AG08396 (cell line): Measurements from ENCODE around the gene APOBEC3B.
"Not testable (repeated sequence)": the region's sequence is repeated elsewhere in the genome, so short reads cannot be mapped to it uniquely, and the experiment has no call there.

ENCODE experiments used
- DNase-seq: peaks from one replicate; pipeline ENCODE4 v3.0.0; 2012; ENCODE audit warnings: low spot score, mixed read lengths

The APOBEC3B gene

DNA sequence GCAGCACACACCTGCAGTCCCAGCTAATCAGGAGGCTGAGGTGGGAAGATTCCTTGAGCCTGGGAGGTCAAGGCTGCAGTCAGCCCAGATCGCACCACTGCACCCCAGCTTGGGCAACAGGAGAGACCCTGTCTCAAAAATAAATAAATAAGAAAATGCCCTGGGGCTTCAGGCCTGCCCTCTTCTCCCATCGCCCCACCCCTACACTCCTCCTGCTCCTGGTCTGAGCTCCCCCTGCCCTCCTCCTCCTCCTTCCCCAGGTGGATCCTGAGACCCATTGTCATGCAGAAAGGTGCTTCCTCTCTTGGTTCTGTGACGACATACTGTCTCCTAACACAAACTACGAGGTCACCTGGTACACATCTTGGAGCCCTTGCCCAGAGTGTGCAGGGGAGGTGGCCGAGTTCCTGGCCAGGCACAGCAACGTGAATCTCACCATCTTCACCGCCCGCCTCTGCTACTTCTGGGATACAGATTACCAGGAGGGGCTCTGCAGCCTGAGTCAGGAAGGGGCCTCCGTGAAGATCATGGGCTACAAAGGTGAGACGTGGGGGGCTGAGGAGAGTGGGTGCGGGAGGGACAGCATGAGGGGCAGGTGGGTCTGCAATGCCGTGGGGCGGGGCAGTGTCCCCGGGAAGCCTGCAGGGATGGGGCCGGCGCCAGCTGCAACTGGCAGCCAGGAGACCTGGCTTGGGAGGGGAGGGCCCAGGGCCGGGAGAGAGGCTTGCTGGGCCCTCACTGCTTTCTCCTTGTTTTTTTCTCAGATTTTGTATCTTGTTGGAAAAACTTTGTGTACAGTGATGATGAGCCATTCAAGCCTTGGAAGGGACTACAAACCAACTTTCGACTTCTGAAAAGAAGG lies 49.5 kb downstream of the APOBEC3B start:
- DNase-seq = not testable (repeated sequence)

DNA sequence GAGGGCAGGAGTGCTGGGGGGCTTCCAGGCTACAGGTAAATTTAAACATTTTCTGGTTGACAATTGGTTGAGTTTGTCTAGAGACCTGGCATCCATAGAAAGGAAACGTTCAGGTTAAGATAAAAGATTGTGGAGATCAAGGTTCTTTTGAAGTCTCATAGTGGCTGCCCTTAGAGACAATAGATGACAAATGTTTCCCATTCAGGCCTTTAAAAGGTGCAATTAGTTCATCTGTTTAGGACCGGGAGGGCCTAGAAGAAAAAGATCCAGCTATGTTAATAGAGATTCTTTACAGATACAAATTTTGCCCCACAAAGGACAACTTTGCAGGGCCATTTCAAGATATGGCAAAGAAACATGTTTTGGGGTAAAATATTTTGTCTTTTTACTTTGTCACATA lies 54.9 kb downstream of the APOBEC3B start:
- not testable (repeated sequence) for DNase-seq

DNA sequence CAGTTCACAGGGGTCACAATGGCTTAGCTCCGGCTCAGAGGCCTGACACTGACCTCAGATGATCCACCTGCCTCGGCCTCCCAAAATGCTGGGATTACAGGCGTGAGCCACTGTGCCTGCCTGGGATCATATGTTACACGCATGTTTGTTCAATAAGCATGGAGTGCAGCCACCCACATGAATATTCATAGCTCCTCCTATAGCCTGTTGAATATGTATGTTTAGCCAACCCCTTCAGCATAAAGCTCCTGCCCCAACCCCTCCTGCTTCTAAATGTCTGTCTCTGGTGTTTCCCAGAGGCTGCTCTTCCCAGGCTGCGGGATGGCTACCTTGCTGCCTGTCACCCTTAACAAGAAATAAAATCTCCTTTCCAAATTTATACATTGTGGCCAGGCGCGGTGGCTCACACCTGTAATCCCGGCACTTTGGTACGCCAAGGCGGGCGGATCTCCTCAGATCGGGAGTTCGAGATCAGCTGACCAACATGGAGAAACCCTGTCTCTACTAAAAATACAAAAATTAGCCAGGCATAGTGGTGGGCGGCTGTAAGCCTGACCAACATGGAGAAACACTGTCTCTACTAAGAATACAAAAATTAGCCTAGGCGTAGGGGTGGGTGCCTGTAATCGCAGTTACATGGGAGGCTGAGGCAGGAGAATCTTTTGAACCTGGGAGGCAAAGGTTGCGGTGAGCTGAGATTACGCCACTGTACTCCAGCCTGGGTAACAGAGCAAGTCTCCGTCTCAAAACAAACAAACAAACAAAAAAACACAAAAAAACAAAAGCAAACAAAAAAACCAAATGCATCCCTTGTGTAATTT lies 57.4 kb downstream of the APOBEC3B start:
- DNase-seq = no peak

DNA sequence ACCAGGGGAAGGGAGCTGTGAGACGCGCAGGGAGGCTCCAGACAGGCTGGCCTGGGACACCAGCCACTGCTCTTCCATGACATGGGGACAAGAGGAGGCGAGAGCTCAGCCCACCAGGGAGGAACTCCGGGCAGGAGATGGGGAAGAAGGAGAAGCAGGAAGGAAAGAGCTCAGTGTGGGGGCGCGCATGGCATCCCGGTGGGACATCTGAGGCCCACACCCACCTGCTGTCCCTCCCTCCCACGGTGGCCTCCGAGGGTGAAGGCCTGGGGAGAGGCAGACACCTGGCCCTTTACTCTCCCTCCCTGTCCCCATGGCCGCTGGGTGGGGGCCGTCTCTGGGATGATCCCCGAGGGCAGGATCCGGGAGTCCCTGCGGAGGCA lies 58.0 kb downstream of the APOBEC3B start:
- DNase-seq = not testable (repeated sequence)

DNA sequence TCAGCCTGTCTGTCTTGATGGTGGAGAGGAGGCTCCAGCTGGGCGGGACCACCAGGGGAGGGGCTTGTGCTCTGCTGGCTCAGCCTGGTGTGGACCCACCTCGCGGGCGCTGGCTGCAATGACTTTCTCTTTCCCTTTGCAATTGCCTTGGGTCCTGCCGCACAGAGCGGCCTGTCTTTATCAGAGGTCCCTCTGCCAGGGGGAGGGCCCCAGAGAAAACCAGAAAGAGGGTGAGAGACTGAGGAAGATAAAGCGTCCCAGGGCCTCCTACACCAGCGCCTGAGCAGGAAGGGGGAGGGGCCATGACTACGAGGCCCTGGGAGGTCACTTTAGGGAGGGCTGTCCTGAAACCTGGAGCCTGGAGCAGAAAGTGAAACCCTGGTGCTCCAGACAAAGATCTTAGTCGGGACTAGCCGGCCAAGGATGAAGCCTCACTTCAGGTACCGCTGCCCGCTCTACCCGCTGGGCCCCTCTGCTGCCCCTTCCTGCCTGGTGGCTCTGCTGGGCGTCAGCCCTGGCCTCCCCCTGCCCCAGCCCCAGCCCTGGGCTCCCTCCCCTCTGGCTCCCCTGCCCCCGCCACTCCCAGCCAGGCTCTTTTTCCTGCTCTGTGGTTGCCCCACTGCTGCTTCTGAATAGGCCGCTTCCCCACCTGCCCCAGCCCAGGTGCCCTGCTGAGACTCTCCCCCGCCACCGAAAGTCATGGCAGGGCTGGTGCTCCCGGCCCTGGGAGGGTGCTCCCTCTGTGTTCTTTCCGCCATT lies 58.6 kb downstream of the APOBEC3B start, which contains the start of gene APOBEC3F:
Gene APOBEC3F (plus strand): TSS at position 327 of the 759 bp plus-strand sequence. CDS start 97 bp downstream, at position 424.
- DNase-seq = not testable (repeated sequence)

DNA sequence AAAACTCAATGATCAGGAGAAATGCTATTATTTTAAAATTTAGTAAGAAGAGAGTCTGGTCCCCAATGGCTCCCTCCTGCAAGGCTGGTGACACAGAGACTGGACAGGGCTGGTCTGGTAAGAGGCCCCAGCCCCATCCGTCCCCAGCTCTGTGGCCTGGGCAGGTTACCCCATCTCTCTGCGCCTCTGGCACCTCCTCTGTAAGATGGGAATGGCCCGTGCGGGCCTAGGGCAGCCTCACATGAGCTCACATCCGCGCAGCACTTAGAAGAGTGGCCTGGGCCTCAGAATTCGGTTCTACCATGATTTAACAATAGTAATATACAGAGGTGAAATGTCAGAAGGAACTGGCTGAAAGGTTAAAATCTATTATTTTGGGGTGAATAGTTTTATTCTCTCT lies 59.8 kb downstream of the APOBEC3B start:
- no peak for DNase-seq
